Spleen (tissue), 7 donors: ENCODE results near the gene MRPL54.

Experiments used
- CTCF ChIP-seq, 11 experiments: fragments of 200-600 bp in 7 of 11; fragments of 450-650 bp in 4 of 11; sonication (generic) in 4 of 11; IDR thresholded peaks in 8 of 11; conservative IDR thresholded peaks in 3 of 11; 1 replicate in 7 of 11; 2 replicates in 4 of 11; pipeline versions ENCODE4 v1.4.0 to v1.8.0; 2016 to 2021; ENCODE audit warnings: antibody characterized with exemption in 11 of 11, inconsistent platforms in 4 of 11, mild to moderate bottlenecking in 1 of 11
- POLR2A ChIP-seq, 3 donors: fragments of 450-650 bp; IDR thresholded peaks; one replicate each; pipeline ENCODE4 v1.5.1; 2017; ENCODE audit warnings: antibody characterized with exemption in 3 of 3, mild to moderate bottlenecking in 1 of 3
- donor health status: DM: no; HTN: no; CAD: no; lungs with moderate emphysema.
- donor health status: DM: no; HTN: no; CAD: no.
- donor health status: DM: no; HTN: no; CAD: no.

GRCh38 chr19:3766520-3766919 lies 4.0 kb downstream of the MRPL54 start:
- no peak for TF ChIP-seq CTCF (IDR thresholded peaks at IDR 0.05 in 8 of 11, conservative IDR thresholded peaks at IDR 0.05 in 3 of 11)
- no peak for TF ChIP-seq POLR2A (IDR thresholded peaks at IDR 0.05)
